SH-SY5Y (cell line): ENCODE data around the gene ALDH3B1.

Experiments used
- GATA2 ChIP-seq: IDR thresholded peaks from 2 replicates; pipeline ENCODE4 v1.6.1; 2011; ENCODE audit warnings: mild to moderate bottlenecking, low read depth, low read length
- GATA3 ChIP-seq: IDR thresholded peaks from 2 replicates; pipeline ENCODE4 v1.6.1; 2011; ENCODE audit warnings: low read depth, mild to moderate bottlenecking, low read length, moderate library complexity

- TF ChIP-seq GATA2 (no peak), GATA3 (no peak)
These were observed 1.2 kb downstream of the ALDH3B1 start for GRCh38 chr11:68011051-68011943.
